ENCODE results near the gene MAP3K2. TPM values are rescaled to one million over a fixed set of nuclear protein-coding genes. Genes with fewer than 3 reads are reported as not detected.
A peak's percentile ranks its signal among the peaks of the same experiment; 100 is the strongest.

The MAP3K2 gene
- total and polyA plus RNA-seq, 2 of the 8 experiments (the other 6 are each of a cell fraction or from before 2014, with no cell fraction given): 2.0 to 23.2 TPM

- TF ChIP-seq JUND (IDR thresholded peaks at IDR 0.05; ENCODE audit: low read length) (no peak), KDM1A (IDR thresholded peaks at IDR 0.05; ENCODE audit: borderline replicate concordance, low read length) (peak; percentile 26; the same call in 1 of the 2 replicates), USF2 (IDR thresholded peaks at IDR 0.05; ENCODE audit: low read length) (no peak), JUN (IDR thresholded peaks at IDR 0.05; ENCODE audit: low read depth, low read length) (no peak), SRF (IDR thresholded peaks at IDR 0.05; ENCODE audit: low read depth, low read length) (no peak), MAX (IDR thresholded peaks at IDR 0.05) (peak; percentile 91), POLR2A (IDR thresholded peaks at IDR 0.05; ENCODE audit: control extremely low read depth in 1 of 2, low read depth in 2 of 2, low read length in 2 of 2) (no peak)
Observed at GRCh38 chr2:127407661-127408003, 19.9 kb upstream of the MAP3K2 start (continued).
